ENCODE measurements around the gene SPDYE16.
"Not testable (repeated sequence)": the region's sequence is repeated elsewhere in the genome, so short reads cannot be mapped to it uniquely, and the experiment has no call there.

The SPDYE16 gene

GRCh38 chr7:76543197-76543596 lies at the start of gene SPDYE16:
SPDYE16 (minus strand) TSS chr7:76543297; CDS start chr7:76541459, 1,838 bp downstream.
- in situ Hi-C loops (cut with MboI; ENCODE audit: low sequenced_read_pairs), result not testable (repeated sequence)

- in situ Hi-C loops (cut with MboI; ENCODE audit: low sequenced_read_pairs), result not testable (repeated sequence)
Measured at GRCh38 chr7:76592694-76593093, 49.6 kb upstream of the SPDYE16 start.

- in situ Hi-C loops (cut with MboI; ENCODE audit: low sequenced_read_pairs), result not testable (repeated sequence)
Measured at GRCh38 chr7:76591602-76592304, 48.7 kb upstream of the SPDYE16 start.

GRCh38 chr7:76591033-76591432 lies 47.9 kb upstream of the SPDYE16 start:
- in situ Hi-C loops (cut with MboI; ENCODE audit: low sequenced_read_pairs), result not testable (repeated sequence)

GRCh38 chr7:76588586-76588985 lies 45.5 kb upstream of the SPDYE16 start:
- in situ Hi-C loops (cut with MboI; ENCODE audit: low sequenced_read_pairs), result not testable (repeated sequence)

- in situ Hi-C loops (cut with MboI; ENCODE audit: low sequenced_read_pairs), result not testable (repeated sequence)
Measured at GRCh38 chr7:76586585-76587315, 43.7 kb upstream of the SPDYE16 start.

- in situ Hi-C loops (cut with MboI; ENCODE audit: low sequenced_read_pairs), result not testable (repeated sequence)
Measured at GRCh38 chr7:76583636-76584281, 40.7 kb upstream of the SPDYE16 start.

GRCh38 chr7:76582848-76583631 lies 39.9 kb upstream of the SPDYE16 start:
- in situ Hi-C loops (cut with MboI; ENCODE audit: low sequenced_read_pairs), result not testable (repeated sequence)

- in situ Hi-C loops (cut with MboI; ENCODE audit: low sequenced_read_pairs), result not testable (repeated sequence)
Measured at GRCh38 chr7:76575919-76576655, 33.0 kb upstream of the SPDYE16 start.

- in situ Hi-C loops (cut with MboI; ENCODE audit: low sequenced_read_pairs), result not testable (repeated sequence)
Measured at GRCh38 chr7:76575431-76575830, 32.3 kb upstream of the SPDYE16 start.

- in situ Hi-C loops (cut with MboI; ENCODE audit: low sequenced_read_pairs), result not testable (repeated sequence)
Measured at GRCh38 chr7:76572296-76572695, 29.2 kb upstream of the SPDYE16 start.

GRCh38 chr7:76570324-76570775 lies 27.3 kb upstream of the SPDYE16 start:
- in situ Hi-C loops (cut with MboI; ENCODE audit: low sequenced_read_pairs), result not testable (repeated sequence)

- in situ Hi-C loops (cut with MboI; ENCODE audit: low sequenced_read_pairs), result not testable (repeated sequence)
Measured at GRCh38 chr7:76568742-76569141, 25.6 kb upstream of the SPDYE16 start.

GRCh38 chr7:76567753-76568152 lies 24.7 kb upstream of the SPDYE16 start:
- in situ Hi-C loops (cut with MboI; ENCODE audit: low sequenced_read_pairs), result not testable (repeated sequence)

GRCh38 chr7:76567311-76567710 lies 24.2 kb upstream of the SPDYE16 start:
- in situ Hi-C loops (cut with MboI; ENCODE audit: low sequenced_read_pairs), result not testable (repeated sequence)

- in situ Hi-C loops (cut with MboI; ENCODE audit: low sequenced_read_pairs), result not testable (repeated sequence)
Measured at GRCh38 chr7:76565001-76565400, 21.9 kb upstream of the SPDYE16 start.

GRCh38 chr7:76561342-76561741 lies 18.2 kb upstream of the SPDYE16 start:
- in situ Hi-C loops (cut with MboI; ENCODE audit: low sequenced_read_pairs), result not testable (repeated sequence)

- in situ Hi-C loops (cut with MboI; ENCODE audit: low sequenced_read_pairs), result not testable (repeated sequence)
Measured at GRCh38 chr7:76560157-76560556, 17.1 kb upstream of the SPDYE16 start.

GRCh38 chr7:76559685-76560084 lies 16.6 kb upstream of the SPDYE16 start:
- in situ Hi-C loops (cut with MboI; ENCODE audit: low sequenced_read_pairs), result not testable (repeated sequence)

- in situ Hi-C loops (cut with MboI; ENCODE audit: low sequenced_read_pairs), result not testable (repeated sequence)
Measured at GRCh38 chr7:76551992-76552391, 8.9 kb upstream of the SPDYE16 start.

Data from HL-60/S4 treated with phorbol 12-myristate 13-acetate at 8.2 ng/mL for 4 days and 3 days (cell line).